HG02852 (cell line): ENCODE measurements around the gene DAB1.

ENCODE experiments used
- ATAC-seq: cut with Tn5 transposase; IDR thresholded peaks from one replicate; pipeline ENCODE4 v1.9.1; 2021; ENCODE audit warnings: mild to moderate bottlenecking, moderate library complexity; ENCODE audit not compliant: unreplicated experiment

Gene DAB1

DNA sequence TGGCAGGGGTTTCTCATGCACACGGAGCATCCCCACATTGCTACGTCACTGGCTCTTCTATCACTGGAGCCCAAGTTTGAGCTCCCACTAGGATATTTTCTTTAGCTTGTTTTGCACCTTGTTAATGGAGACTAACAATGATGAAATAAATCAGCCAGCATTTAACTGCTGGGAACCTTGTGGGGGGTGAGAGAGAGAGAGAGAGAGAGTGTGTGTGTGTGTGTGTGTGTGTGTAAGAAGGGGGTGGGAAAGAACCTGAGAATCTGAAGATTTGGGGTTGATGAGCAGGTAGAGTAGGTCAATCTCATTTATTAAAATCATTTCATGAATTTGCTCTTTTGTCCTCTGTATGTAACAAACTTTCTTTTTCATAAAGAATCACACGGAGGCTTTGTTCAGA, 458.7 kb downstream of the DAB1 start:
- no peak for ATAC-seq

- ATAC-seq = no peak
Observed at GRCh38 chr1:56964349-56965017, 459.4 kb downstream of the DAB1 start.

- ATAC-seq = no peak
Observed at GRCh38 chr1:56963667-56964066, 460.2 kb downstream of the DAB1 start.

GRCh38 chr1:56961426-56961825, 462.4 kb downstream of the DAB1 start:
- no peak for ATAC-seq

- no peak for ATAC-seq
Observed at GRCh38 chr1:56958526-56958925, 465.3 kb downstream of the DAB1 start.

GRCh38 chr1:56957931-56958330, 465.9 kb downstream of the DAB1 start:
- ATAC-seq = no peak

DNA sequence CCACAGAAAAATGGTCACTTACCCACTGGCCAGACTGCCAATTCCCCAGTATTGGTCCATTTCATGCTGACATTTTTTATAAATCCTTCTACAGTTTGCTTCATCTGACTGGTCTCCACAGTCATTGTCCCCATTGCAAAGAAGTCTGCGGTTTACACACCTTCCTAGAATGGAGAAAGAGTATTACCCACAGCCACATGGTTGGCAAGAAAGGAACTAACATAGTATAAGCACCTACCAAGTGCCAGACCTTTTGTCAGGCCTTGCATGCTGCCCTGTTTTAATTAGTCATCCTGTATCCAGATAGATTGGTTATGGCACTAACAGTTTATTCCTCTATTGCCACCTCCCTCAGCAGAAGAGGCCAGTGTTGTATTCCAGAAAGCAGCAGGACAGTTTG, 469.2 kb downstream of the DAB1 start:
- ATAC-seq = no peak

GRCh38 chr1:56953386-56953785, 470.5 kb downstream of the DAB1 start:
- no peak for ATAC-seq

GRCh38 chr1:56952501-56952900, 471.4 kb downstream of the DAB1 start:
- no peak for ATAC-seq

DNA sequence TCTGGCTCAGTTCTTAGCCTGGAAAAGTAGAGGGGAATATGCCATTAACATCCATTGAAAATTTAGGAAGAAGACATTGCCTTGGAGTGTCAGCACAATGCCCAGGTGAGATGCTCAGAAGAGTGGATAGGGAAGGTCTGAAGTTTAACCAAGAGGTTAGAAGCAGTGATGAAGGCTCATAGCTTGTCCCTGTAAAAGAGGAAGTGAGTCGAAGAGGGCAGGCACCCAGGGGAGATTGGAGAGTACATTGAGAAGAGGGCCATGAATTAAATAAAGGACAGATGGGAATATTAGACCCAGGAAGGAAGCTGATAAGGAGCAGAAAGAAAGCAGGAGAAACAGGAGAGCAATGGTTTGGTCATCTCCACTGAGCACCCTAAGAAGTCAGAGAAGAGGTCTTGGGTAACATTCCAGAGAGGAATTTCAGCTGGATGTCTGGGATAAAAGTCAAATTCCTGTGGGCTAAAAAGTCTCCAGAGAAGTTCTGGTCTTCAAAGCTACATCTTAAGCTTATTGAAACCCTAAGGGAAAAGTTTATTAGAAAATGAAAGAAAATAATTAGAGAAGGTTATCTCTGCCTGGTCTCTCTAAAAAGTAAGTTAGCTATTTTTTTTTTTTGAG, 475.3 kb downstream of the DAB1 start:
- ATAC-seq = no peak
